Measurements from ENCODE around the gene HAUS6. TPM values are rescaled to one million over a fixed set of nuclear protein-coding genes. Genes with fewer than 3 reads are reported as not detected.
"Not testable (repeated sequence)": the region's sequence is repeated elsewhere in the genome, so short reads cannot be mapped to it uniquely, and the experiment has no call there.

The HAUS6 gene
- total RNA-seq, 2 experiments from 2014 or later, result 29.2 to 30.8 TPM

GRCh38 chr9:19028835-19029451 lies 73.8 kb downstream of the HAUS6 start:
- H3K27me3 Mint-ChIP-seq (ENCODE audit: low read depth), result peaks cover 3% of the 10 kb centered on the region
- no peak overlapping the region for H3K27ac Mint-ChIP-seq
- H3K36me3 Mint-ChIP-seq (ENCODE audit: low read depth), result no peaks in the 10 kb centered on the region
- no peak overlapping the region for H3K4me3 Mint-ChIP-seq
- CTCF ChIA-PET, result interaction anchor here (0.6 to 4.3 kb wide), 14 partner anchors 14 to 1218 kb away, joined by 3 to 36 read pairs (median 3); partner anchors contain the start of gene RRAGA
- DNase-seq, result peak; percentile 53
- ATAC-seq, result no peak
- no peaks in the 10 kb centered on the region for H3K9me3 Mint-ChIP-seq (ENCODE audit: insufficient read depth)
- POLR2A ChIA-PET, result no interaction called here
- H3K4me1 Mint-ChIP-seq (ENCODE audit: low read depth), result peaks cover 5% of the 10 kb centered on the region

DNA sequence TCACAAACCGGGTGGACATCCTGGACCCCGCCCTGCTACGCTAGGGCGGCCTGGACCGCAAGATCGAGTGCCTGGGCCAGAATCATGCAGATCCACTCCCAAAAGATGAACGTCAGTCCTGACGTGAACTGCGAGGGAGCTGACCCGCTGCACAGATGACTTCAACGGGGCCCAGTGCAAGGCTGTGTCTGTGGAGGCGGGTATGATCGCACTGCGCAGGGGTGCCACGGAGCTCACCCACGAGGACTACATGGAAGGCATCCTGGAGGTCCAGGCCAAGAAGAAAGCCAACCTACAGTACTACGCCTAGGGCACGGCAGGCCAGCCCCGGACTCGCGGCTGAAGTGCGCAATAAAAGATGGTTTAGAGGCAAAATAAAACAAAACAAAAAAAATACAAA lies 74.9 kb downstream of the HAUS6 start:
- no peaks in the 10 kb centered on the region for H3K36me3 Mint-ChIP-seq (ENCODE audit: low read depth)
- no peak overlapping the region for H3K4me3 Mint-ChIP-seq
- H3K27me3 Mint-ChIP-seq (ENCODE audit: low read depth), result peaks cover 3% of the 10 kb centered on the region
- no peak overlapping the region for H3K27ac Mint-ChIP-seq
- peaks cover 5% of the 10 kb centered on the region for H3K4me1 Mint-ChIP-seq (ENCODE audit: low read depth)
- ChIA-PET CTCF (interaction anchor here (0.6 to 4.3 kb wide), 13 partner anchors 13 to 1217 kb away, joined by 3 to 36 read pairs (median 4); partner anchors contain the start of gene RRAGA), POLR2A (no interaction called here)
- no peak for ATAC-seq
- H3K9me3 Mint-ChIP-seq (ENCODE audit: insufficient read depth), result no peaks in the 10 kb centered on the region
- no peak for DNase-seq

GRCh38 chr9:19026375-19026774 lies 76.3 kb downstream of the HAUS6 start:
- CTCF ChIA-PET, result interaction anchor here (0.5 to 4.3 kb wide), 4 partner anchors 13 to 771 kb away, joined by 3 to 36 read pairs (median 4); partner anchors contain the start of gene RRAGA
- Mint-ChIP-seq H3K9me3 (ENCODE audit: insufficient read depth) (no peaks in the 10 kb centered on the region), H3K27ac (no peak overlapping the region), H3K36me3 (ENCODE audit: low read depth) (no peaks in the 10 kb centered on the region), H3K4me3 (no peak overlapping the region), H3K27me3 (ENCODE audit: low read depth) (peaks cover 8% of the 10 kb centered on the region), H3K4me1 (ENCODE audit: low read depth) (peaks cover 5% of the 10 kb centered on the region)
- POLR2A ChIA-PET, result no interaction called here
- ATAC-seq (no peak), DNase-seq (no peak)

GRCh38 chr9:19023078-19023477 lies 79.6 kb downstream of the HAUS6 start:
- Mint-ChIP-seq H3K27me3 (ENCODE audit: low read depth) (peaks cover 10% of the 10 kb centered on the region), H3K4me1 (ENCODE audit: low read depth) (peaks cover 10% of the 10 kb centered on the region), H3K36me3 (ENCODE audit: low read depth) (no peaks in the 10 kb centered on the region), H3K27ac (no peak overlapping the region), H3K4me3 (no peak overlapping the region), H3K9me3 (ENCODE audit: insufficient read depth) (no peaks in the 10 kb centered on the region)
- ATAC-seq (no peak), DNase-seq (no peak)
- ChIA-PET POLR2A (no interaction called here), CTCF (interaction anchor here (1.0 kb wide), 1 partner anchor 442 kb away, joined by 3 read pairs; no protein-coding TSS in a partner anchor)

DNA sequence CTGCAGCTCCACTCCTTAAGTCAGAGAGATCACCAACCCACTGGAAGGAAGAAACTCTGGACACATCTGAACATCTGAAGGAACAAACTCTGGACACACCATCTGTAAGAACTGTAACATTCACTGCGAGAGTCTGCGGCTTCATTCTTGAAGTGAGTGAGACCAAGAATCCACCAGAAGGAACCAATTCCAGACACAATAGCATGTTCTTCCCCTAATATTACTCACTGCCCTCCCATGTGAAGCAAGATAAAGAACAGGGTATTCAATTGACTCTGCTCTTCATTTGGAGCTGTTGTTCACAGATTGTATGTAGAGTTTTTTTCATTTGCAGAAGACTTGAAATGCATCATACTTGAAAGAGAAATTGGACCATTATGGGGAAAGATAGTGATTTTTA lies 80.5 kb downstream of the HAUS6 start:
- H3K36me3 Mint-ChIP-seq (ENCODE audit: low read depth), result no peaks in the 10 kb centered on the region
- ATAC-seq, result no peak
- DNase-seq, result no peak
- H3K27me3 Mint-ChIP-seq (ENCODE audit: low read depth), result peaks cover 10% of the 10 kb centered on the region
- H3K4me1 Mint-ChIP-seq (ENCODE audit: low read depth), result peaks cover 10% of the 10 kb centered on the region
- POLR2A ChIA-PET, result no interaction called here
- H3K4me3 Mint-ChIP-seq, result no peak overlapping the region
- H3K9me3 Mint-ChIP-seq (ENCODE audit: insufficient read depth), result no peaks in the 10 kb centered on the region
- CTCF ChIA-PET, result interaction anchor here (1.0 kb wide), 1 partner anchor 443 kb away, joined by 3 read pairs; no protein-coding TSS in a partner anchor
- H3K27ac Mint-ChIP-seq, result no peak overlapping the region

DNA sequence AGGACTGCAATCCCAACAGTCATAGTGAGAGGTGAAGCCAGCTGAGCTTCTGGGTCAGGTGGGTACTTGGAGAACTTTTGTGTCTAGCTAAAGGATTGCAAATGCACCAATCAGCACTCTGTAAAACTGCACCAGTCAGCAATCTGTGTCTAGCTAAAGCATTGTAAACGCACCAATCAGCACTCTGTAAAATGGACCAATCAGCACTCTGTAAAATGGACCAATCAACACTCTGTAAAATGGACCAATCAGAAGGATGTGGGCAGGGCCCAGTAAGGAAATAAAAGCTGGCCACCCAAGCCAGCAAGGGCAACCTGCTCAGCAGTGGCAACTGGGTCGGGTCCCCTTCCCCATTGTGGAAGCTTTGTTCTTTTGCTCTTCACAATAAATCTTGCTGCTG lies 81.1 kb downstream of the HAUS6 start:
- H3K36me3 Mint-ChIP-seq (ENCODE audit: low read depth); DNase-seq; H3K4me3 Mint-ChIP-seq; H3K27ac Mint-ChIP-seq; CTCF ChIA-PET; ATAC-seq; H3K9me3 Mint-ChIP-seq (ENCODE audit: insufficient read depth); H3K4me1 Mint-ChIP-seq (ENCODE audit: low read depth); POLR2A ChIA-PET: not testable (repeated sequence)
- H3K27me3 Mint-ChIP-seq (ENCODE audit: low read depth), result peaks cover 10% of the 10 kb centered on the region

DNA sequence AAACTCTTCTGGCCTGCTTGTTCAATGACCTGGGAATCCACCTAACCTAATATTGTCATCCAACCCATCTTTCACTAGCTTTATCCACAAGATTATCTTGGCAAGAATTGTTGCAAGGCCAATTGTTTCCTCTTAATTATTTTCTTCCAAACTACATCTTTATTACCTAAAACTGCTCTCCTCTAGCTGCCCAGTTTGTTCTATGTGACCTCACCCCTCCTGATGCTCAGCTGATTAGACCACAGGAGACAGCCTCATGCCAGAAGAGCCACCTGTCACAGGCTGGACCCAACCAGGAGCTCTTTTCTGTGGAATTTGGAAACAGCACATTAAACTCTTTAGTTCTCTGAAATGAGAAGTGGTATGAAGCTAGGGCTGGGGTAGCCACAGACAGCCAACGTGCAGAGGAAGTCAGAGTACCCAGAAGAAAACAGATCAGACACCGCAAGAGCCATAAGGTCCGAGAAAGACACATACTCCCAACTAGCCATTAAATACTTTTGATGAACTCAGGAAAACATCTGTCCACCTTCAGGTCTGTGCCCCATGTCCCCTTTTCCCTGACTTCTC lies 81.7 kb downstream of the HAUS6 start:
- ATAC-seq, result no peak

DNA sequence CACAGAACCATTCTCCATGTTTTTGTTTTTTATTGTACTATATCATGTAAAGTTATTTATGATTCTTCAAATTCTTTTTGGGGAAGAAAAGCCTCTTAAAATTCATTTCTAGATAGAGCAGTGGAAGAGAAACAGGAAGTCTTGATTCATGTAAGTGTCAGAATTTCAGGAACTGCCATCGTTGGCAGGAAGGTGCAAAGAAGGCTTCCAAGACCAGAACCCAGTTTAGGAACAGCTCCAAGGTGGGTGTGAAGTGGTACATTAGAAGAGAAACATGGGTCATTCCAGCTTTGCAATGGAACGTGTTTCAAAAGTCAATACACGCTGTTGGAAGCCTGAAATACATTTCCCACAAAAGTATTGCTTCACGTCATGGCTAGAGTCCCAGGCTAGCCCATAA lies 84.5 kb downstream of the HAUS6 start:
- ATAC-seq, result no peak
- no peaks in the 10 kb centered on the region for H3K36me3 Mint-ChIP-seq (ENCODE audit: low read depth)
- peaks cover 5% of the 10 kb centered on the region for H3K4me1 Mint-ChIP-seq (ENCODE audit: low read depth)
- CTCF ChIA-PET, result interaction anchor here (1.2 kb wide), 1 partner anchor 763 kb away, joined by 4 read pairs; no protein-coding TSS in a partner anchor
- H3K4me3 Mint-ChIP-seq, result no peak overlapping the region
- no peaks in the 10 kb centered on the region for H3K9me3 Mint-ChIP-seq (ENCODE audit: insufficient read depth)
- DNase-seq, result no peak
- peaks cover 8% of the 10 kb centered on the region for H3K27me3 Mint-ChIP-seq (ENCODE audit: low read depth)
- POLR2A ChIA-PET, result no interaction called here
- no peak overlapping the region for H3K27ac Mint-ChIP-seq

More for the DNA sequence above, 81.7 kb downstream of the HAUS6 start:
- H3K27ac Mint-ChIP-seq, result no peak overlapping the region
- DNase-seq, result no peak
- CTCF ChIA-PET, result no interaction called here
- POLR2A ChIA-PET, result no interaction called here
- H3K4me3 Mint-ChIP-seq, result no peak overlapping the region
- H3K4me1 Mint-ChIP-seq (ENCODE audit: low read depth), result peaks cover 5% of the 10 kb centered on the region
- no peaks in the 10 kb centered on the region for H3K36me3 Mint-ChIP-seq (ENCODE audit: low read depth)
- H3K9me3 Mint-ChIP-seq (ENCODE audit: insufficient read depth), result no peaks in the 10 kb centered on the region
- peaks cover 10% of the 10 kb centered on the region for H3K27me3 Mint-ChIP-seq (ENCODE audit: low read depth)

GRCh38 chr9:19009391-19009965 lies 93.2 kb downstream of the HAUS6 start:
- Mint-ChIP-seq H3K4me1 (ENCODE audit: low read depth) (no peaks in the 10 kb centered on the region), H3K27ac (no peak overlapping the region), H3K27me3 (ENCODE audit: low read depth) (peaks cover 5% of the 10 kb centered on the region), H3K9me3 (ENCODE audit: insufficient read depth) (no peaks in the 10 kb centered on the region), H3K36me3 (ENCODE audit: low read depth) (no peaks in the 10 kb centered on the region), H3K4me3 (no peak overlapping the region)
- POLR2A ChIA-PET, result no interaction called here
- ATAC-seq (no peak), DNase-seq (no peak)
- CTCF ChIA-PET, result interaction anchor here (1.1 kb wide), 1 partner anchor 455 kb away, joined by 3 read pairs; no protein-coding TSS in a partner anchor

Other genes with a start within 250 kb of the HAUS6 start
- gene SAXO1, start 69.7 kb downstream of the HAUS6 start, total RNA-seq, result under 1 TPM in 1 of 2 experiments, not detected in 1; 0.10 TPM
- gene RRAGA, start 53.5 kb downstream of the HAUS6 start, total RNA-seq, result 10 to 100 TPM; 44.7 to 46.0 TPM
- 10 to 100 TPM; 53.5 to 54.6 TPM for gene PLIN2, start 24.6 kb upstream of the HAUS6 start, total RNA-seq
- 10 to 100 TPM; 29.6 to 35.3 TPM for gene DENND4C, start 127.8 kb upstream of the HAUS6 start, total RNA-seq

All from activated CD8-positive, alpha-beta T cell treated with anti-CD3 and anti-CD28 coated beads, Interleukin-2, amount 10 ng/mL, durations not matched to agents 7 days and 5 days (primary cell).